A172 (cell line): ENCODE data around the gene TMEFF2. TPM values are rescaled to one million over a fixed set of nuclear protein-coding genes. Genes with fewer than 3 reads are reported as not detected.

Experiments
- DNase-seq: peaks from one replicate; pipeline ENCODE4 v3.0.0-alpha.2; 2015; ENCODE audit warnings: low spot score
- total RNA-seq: library from RNA; depleted of rRNA; stranded (reverse); fragments of >200 nt; shearing (Covaris generic); gene quantifications from 2 replicates; pipeline ENCODE4 v1.2.3, GENCODE V29; 2014

Gene TMEFF2
- total RNA-seq, 1 experiment from 2014 or later = 11.1 TPM

- no peak for DNase-seq
Measured at GRCh38 chr2:191965733-191966132, 229.0 kb downstream of the TMEFF2 start.

- no peak for DNase-seq
Measured at GRCh38 chr2:191961556-191961955, 233.2 kb downstream of the TMEFF2 start.

- no peak for DNase-seq
Measured at GRCh38 chr2:191959209-191959608, 235.5 kb downstream of the TMEFF2 start.

GRCh38 chr2:191957996-191958860 lies 236.5 kb downstream of the TMEFF2 start:
- no peak for DNase-seq

GRCh38 chr2:191954451-191954850 lies 240.3 kb downstream of the TMEFF2 start:
- no peak for DNase-seq

GRCh38 chr2:191952515-191953270 lies 242.0 kb downstream of the TMEFF2 start:
- no peak for DNase-seq

- no peak for DNase-seq
Measured at GRCh38 chr2:191951832-191952231, 242.9 kb downstream of the TMEFF2 start.

- DNase-seq = no peak
Measured at GRCh38 chr2:191951376-191951775, 243.4 kb downstream of the TMEFF2 start.

GRCh38 chr2:191950132-191950874 lies 244.4 kb downstream of the TMEFF2 start:
- DNase-seq = peak; percentile 34

- no peak for DNase-seq
Measured at GRCh38 chr2:191947235-191947634, 247.5 kb downstream of the TMEFF2 start.

- no peak for DNase-seq
Measured at GRCh38 chr2:191946471-191947182, 248.1 kb downstream of the TMEFF2 start.

GRCh38 chr2:191945623-191946022 lies 249.1 kb downstream of the TMEFF2 start:
- no peak for DNase-seq

GRCh38 chr2:191942739-191943103 lies 252.0 kb downstream of the TMEFF2 start:
- DNase-seq = no peak

- no peak for DNase-seq
Measured at GRCh38 chr2:191942090-191942738, 252.5 kb downstream of the TMEFF2 start.

GRCh38 chr2:191941376-191941929 lies 253.3 kb downstream of the TMEFF2 start:
- DNase-seq = no peak

GRCh38 chr2:191938779-191939178 lies 256.0 kb downstream of the TMEFF2 start:
- DNase-seq = no peak

GRCh38 chr2:191936882-191937405 lies 257.8 kb downstream of the TMEFF2 start:
- DNase-seq = no peak

- DNase-seq = no peak
Measured at GRCh38 chr2:191935247-191935646, 259.5 kb downstream of the TMEFF2 start.

- peak; percentile 30 for DNase-seq
Measured at GRCh38 chr2:191933307-191934105, 261.2 kb downstream of the TMEFF2 start.

- no peak for DNase-seq
Measured at GRCh38 chr2:191932286-191932685, 262.4 kb downstream of the TMEFF2 start.
